ENCODE results near the gene HMG20A.

Gene HMG20A

GRCh38 chr15:77425104-77425503 is 4.4 kb downstream of the HMG20A start:
- no peak overlapping the region for H3K27ac ChIP-seq
- peaks cover 4% of the 10 kb centered on the region for H3K4me1 ChIP-seq
- no peaks in the 10 kb centered on the region for H3K9me3 ChIP-seq (ENCODE audit: control insufficient read depth, low read length)

GRCh38 chr15:77426377-77426776 is 5.7 kb downstream of the HMG20A start:
- no peak overlapping the region for H3K9ac ChIP-seq
- no peak overlapping the region for H3K4me3 ChIP-seq (ENCODE audit: low read depth, low read length)
- peaks cover 13% of the 10 kb centered on the region for H3K79me2 ChIP-seq
- H3K27me3 ChIP-seq (ENCODE audit: control insufficient read depth, insufficient read depth, low read length): no peaks in the 10 kb centered on the region
- no peaks in the 10 kb centered on the region for H3K9me3 ChIP-seq (ENCODE audit: control insufficient read depth, low read length)
- no peak overlapping the region for H3K4me2 ChIP-seq (ENCODE audit: low read length)
- no peak overlapping the region for H3K27ac ChIP-seq
- H3K36me3 ChIP-seq (ENCODE audit: control insufficient read depth, insufficient read depth, low read length): no peaks in the 10 kb centered on the region
- H2AFZ ChIP-seq: no peak overlapping the region
- H3K4me1 ChIP-seq: peaks cover 4% of the 10 kb centered on the region
- no peak for TF ChIP-seq CTCF (IDR thresholded peaks at IDR 0.05)

More at GRCh38 chr15:77425104-77425503, 4.4 kb downstream of the HMG20A start:
- Histone ChIP-seq H3K36me3 (ENCODE audit: control insufficient read depth, insufficient read depth, low read length) (no peaks in the 10 kb centered on the region), H3K4me2 (ENCODE audit: low read length) (no peak overlapping the region), H3K9ac (no peak overlapping the region), H2AFZ (no peak overlapping the region), H3K79me2 (peaks cover 16% of the 10 kb centered on the region), H3K4me3 (ENCODE audit: low read depth, low read length) (no peak overlapping the region), H3K27me3 (ENCODE audit: control insufficient read depth, insufficient read depth, low read length) (no peaks in the 10 kb centered on the region)
- no peak for TF ChIP-seq CTCF (IDR thresholded peaks at IDR 0.05)

- no peak overlapping the region for H2AFZ ChIP-seq
- no peak overlapping the region for H3K27ac ChIP-seq
- no peaks in the 10 kb centered on the region for H3K27me3 ChIP-seq (ENCODE audit: control insufficient read depth, insufficient read depth, low read length)
- TF ChIP-seq CTCF (IDR thresholded peaks at IDR 0.05): no peak
- no peak overlapping the region for H3K9ac ChIP-seq
- no peak overlapping the region for H3K4me2 ChIP-seq (ENCODE audit: low read length)
- peaks cover 13% of the 10 kb centered on the region for H3K79me2 ChIP-seq
- H3K4me1 ChIP-seq: peaks cover 4% of the 10 kb centered on the region
- no peaks in the 10 kb centered on the region for H3K36me3 ChIP-seq (ENCODE audit: control insufficient read depth, insufficient read depth, low read length)
- no peak overlapping the region for H3K4me3 ChIP-seq (ENCODE audit: low read depth, low read length)
- H3K9me3 ChIP-seq (ENCODE audit: control insufficient read depth, low read length): no peaks in the 10 kb centered on the region
Measured at GRCh38 chr15:77426871-77427270, 6.2 kb downstream of the HMG20A start.

GRCh38 chr15:77430213-77430612 is 9.5 kb downstream of the HMG20A start:
- Histone ChIP-seq H3K79me2 (peaks cover 12% of the 10 kb centered on the region), H3K27me3 (ENCODE audit: control insufficient read depth, insufficient read depth, low read length) (no peaks in the 10 kb centered on the region), H2AFZ (no peak overlapping the region), H3K4me1 (peaks cover 4% of the 10 kb centered on the region), H3K4me3 (ENCODE audit: low read depth, low read length) (no peak overlapping the region), H3K27ac (no peak overlapping the region), H3K36me3 (ENCODE audit: control insufficient read depth, insufficient read depth, low read length) (no peaks in the 10 kb centered on the region), H3K9ac (no peak overlapping the region), H3K4me2 (ENCODE audit: low read length) (no peak overlapping the region), H3K9me3 (ENCODE audit: control insufficient read depth, low read length) (no peaks in the 10 kb centered on the region)
- TF ChIP-seq CTCF (IDR thresholded peaks at IDR 0.05): no peak

- Histone ChIP-seq H3K27ac (no peak overlapping the region), H3K27me3 (ENCODE audit: control insufficient read depth, insufficient read depth, low read length) (no peaks in the 10 kb centered on the region), H3K4me3 (ENCODE audit: low read depth, low read length) (no peak overlapping the region), H3K4me1 (peaks cover 4% of the 10 kb centered on the region), H3K36me3 (ENCODE audit: control insufficient read depth, insufficient read depth, low read length) (no peaks in the 10 kb centered on the region), H3K9ac (no peak overlapping the region), H3K4me2 (ENCODE audit: low read length) (no peak overlapping the region), H3K79me2 (peaks cover 9% of the 10 kb centered on the region), H3K9me3 (ENCODE audit: control insufficient read depth, low read length) (no peaks in the 10 kb centered on the region), H2AFZ (no peak overlapping the region)
- no peak for TF ChIP-seq CTCF (IDR thresholded peaks at IDR 0.05)
Measured at GRCh38 chr15:77430652-77431051, 10.0 kb downstream of the HMG20A start.
